ENCODE results near the gene PGLYRP3. TPM values are rescaled to one million over a fixed set of nuclear protein-coding genes. Genes with fewer than 3 reads are reported as not detected.

Gene PGLYRP3
- total RNA-seq, 6 donors from 2014 or later, result not detected

DNA sequence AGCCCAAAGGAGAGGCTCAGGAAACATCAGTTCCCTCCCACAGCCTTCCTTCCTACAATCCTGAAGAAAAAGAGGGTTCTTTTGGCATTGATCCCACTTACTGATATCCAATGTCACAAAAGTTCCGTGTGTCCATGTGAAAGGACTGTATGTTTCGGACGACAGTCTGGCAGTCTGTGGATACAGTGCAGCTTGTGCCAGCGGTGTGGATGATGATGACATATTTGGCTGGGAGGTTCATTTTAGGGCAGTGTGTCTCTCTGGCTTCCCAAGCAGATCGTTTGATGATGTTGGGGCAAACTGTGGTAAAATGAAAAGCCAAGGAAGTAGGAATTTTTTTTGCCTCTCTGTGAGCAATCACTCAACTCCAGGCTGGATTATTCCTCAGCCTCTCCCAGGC is 10.4 kb downstream of the PGLYRP3 start:
- DNase-seq, result no peak
- 64 to 81% methylated on average over 5 of the region's 5 CpGs for WGBS, 2 donors
- H3K36me3 ChIP-seq, result no peaks in the 10 kb centered on the region
- H3K4me1 ChIP-seq, result no peaks in the 10 kb centered on the region
- H3K27ac ChIP-seq, result no peak overlapping the region
- TF ChIP-seq POLR2A (IDR thresholded peaks at IDR 0.05) (no peak), EP300 (IDR thresholded peaks at IDR 0.05) (peak in 1 of 4 donors; percentile 3), POLR2AphosphoS5 (IDR thresholded peaks at IDR 0.05) (peak in 1 of 2 donors; percentile 43)
- TF ChIP-seq, protein P1, sequence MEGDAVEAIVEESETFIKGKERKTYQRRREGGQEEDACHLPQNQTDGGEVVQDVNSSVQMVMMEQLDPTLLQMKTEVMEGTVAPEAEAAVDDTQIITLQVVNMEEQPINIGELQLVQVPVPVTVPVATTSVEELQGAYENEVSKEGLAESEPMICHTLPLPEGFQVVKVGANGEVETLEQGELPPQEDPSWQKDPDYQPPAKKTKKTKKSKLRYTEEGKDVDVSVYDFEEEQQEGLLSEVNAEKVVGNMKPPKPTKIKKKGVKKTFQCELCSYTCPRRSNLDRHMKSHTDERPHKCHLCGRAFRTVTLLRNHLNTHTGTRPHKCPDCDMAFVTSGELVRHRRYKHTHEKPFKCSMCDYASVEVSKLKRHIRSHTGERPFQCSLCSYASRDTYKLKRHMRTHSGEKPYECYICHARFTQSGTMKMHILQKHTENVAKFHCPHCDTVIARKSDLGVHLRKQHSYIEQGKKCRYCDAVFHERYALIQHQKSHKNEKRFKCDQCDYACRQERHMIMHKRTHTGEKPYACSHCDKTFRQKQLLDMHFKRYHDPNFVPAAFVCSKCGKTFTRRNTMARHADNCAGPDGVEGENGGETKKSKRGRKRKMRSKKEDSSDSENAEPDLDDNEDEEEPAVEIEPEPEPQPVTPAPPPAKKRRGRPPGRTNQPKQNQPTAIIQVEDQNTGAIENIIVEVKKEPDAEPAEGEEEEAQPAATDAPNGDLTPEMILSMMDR (IDR thresholded peaks at IDR 0.05), result no peak
- H3K9me3 ChIP-seq, result no peaks in the 10 kb centered on the region
- no peak for ATAC-seq (ENCODE audit: low FRiP score in 2 of 2)
- no peaks in the 10 kb centered on the region for H3K27me3 ChIP-seq
- no peak overlapping the region for H3K4me3 ChIP-seq

DNA sequence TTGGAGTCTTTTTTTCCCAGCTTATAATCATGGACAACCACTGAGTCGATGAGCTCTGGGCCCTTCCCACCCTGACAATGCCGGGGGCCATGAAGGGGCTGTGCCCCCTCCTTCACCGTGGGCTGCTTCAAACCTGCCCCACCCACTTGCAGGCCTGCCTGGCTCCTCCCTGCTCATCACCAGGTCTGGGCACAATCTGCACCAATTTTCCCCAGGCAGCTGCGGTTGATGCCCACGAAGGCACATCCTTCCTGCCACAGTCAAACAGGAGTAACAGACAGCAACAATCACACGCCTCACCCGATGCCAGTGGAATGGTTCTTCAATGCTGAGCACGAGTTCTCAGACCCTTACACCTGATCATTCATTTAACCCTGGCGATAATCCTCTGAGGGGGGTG is 18.9 kb downstream of the PGLYRP3 start:
- WGBS, 2 donors, result 60 to 65% methylated on average over 7 to 9 of the region's 9 CpGs
- no peak for ATAC-seq (ENCODE audit: low FRiP score in 2 of 2)
- H3K27me3 ChIP-seq, result no peaks in the 10 kb centered on the region

DNA sequence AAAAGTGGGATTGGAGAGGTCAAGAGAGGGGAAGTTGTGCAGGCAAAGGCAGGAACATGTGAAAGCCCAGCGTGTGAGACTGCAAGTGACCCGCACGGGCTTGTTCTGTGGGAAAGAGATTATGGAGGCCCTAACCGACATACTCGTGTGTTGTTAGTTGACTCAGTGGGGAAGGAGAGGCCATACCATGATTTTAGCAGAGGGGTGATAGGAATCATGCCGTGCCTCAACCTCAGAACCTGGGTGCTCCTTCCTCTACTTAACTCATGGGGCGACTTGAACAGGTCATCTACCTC is 19.3 kb downstream of the PGLYRP3 start:
- Histone ChIP-seq H3K27me3 (no peaks in the 10 kb centered on the region), H3K4me3 (no peak overlapping the region)
- ATAC-seq (ENCODE audit: low FRiP score in 2 of 2), result no peak

More for the DNA sequence above, 18.9 kb downstream of the PGLYRP3 start:
- TF ChIP-seq EP300 (IDR thresholded peaks at IDR 0.05), result no peak
- TF ChIP-seq, protein P1 (IDR thresholded peaks at IDR 0.05), result no peak
- no peak for TF ChIP-seq POLR2AphosphoS5 (IDR thresholded peaks at IDR 0.05)
- TF ChIP-seq POLR2A (IDR thresholded peaks at IDR 0.05), result no peak
- Histone ChIP-seq H3K36me3 (no peaks in the 10 kb centered on the region), H3K9me3 (no peaks in the 10 kb centered on the region), H3K4me3 (no peak overlapping the region), H3K27ac (no peak overlapping the region), H3K4me1 (no peaks in the 10 kb centered on the region)
- DNase-seq, result no peak

DNA sequence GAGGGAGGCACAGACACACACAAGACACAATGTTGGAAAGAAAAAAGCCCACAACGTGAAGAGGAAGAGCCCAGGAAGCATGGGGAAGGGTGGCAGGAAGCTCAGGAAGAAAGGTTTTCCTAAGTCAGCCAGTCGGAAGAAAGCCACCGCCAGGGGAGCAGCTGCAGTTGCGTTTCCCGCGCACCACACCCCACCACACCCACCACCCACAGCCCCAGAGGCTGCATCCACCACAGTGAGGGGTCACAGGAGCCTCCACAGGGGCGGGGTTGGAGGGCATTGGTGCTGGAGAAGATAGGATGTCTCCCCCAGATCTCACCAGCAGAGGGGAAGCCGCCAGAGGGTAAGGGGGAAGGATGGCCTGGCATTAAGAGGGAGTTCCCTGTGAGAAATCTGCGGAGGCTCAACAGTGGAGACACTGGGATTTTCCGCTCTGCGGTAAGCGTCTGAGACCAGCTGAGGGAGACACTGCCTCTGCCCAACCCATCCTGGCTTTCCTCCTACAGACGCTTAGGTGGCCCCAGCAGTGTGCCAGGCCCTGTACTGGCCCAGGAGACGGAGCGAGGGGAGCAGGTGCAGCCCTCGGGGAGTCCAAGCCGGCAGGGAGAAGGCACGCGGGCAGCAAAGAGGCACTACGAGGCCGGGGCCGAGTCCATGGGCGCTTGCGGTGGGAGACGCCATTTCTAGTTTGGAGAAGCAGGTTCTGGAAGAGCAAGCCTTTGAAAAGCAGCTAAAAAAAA is 19.8 kb downstream of the PGLYRP3 start:
- peak in 1 of 2 donors; percentile 64 for DNase-seq
- no peaks in the 10 kb centered on the region for H3K36me3 ChIP-seq
- no peaks in the 10 kb centered on the region for H3K9me3 ChIP-seq
- no peak overlapping the region for H3K27ac ChIP-seq
- no peak overlapping the region for H3K4me3 ChIP-seq
- no peaks in the 10 kb centered on the region for H3K4me1 ChIP-seq
- H3K27me3 ChIP-seq, result no peaks in the 10 kb centered on the region
- no peak for ATAC-seq (ENCODE audit: low FRiP score in 2 of 2)
- WGBS, 2 donors, result 56 to 80% methylated on average over 21 to 23 of the region's 25 CpGs
- TF ChIP-seq, protein P1 (IDR thresholded peaks at IDR 0.05), result no peak
- TF ChIP-seq POLR2A (IDR thresholded peaks at IDR 0.05) (no peak), EP300 (IDR thresholded peaks at IDR 0.05) (no peak), POLR2AphosphoS5 (IDR thresholded peaks at IDR 0.05) (no peak)

More for the DNA sequence above, 19.3 kb downstream of the PGLYRP3 start:
- no peaks in the 10 kb centered on the region for H3K9me3 ChIP-seq
- no peak for TF ChIP-seq POLR2A (IDR thresholded peaks at IDR 0.05)
- no peak for TF ChIP-seq EP300 (IDR thresholded peaks at IDR 0.05)
- TF ChIP-seq, protein P1 (IDR thresholded peaks at IDR 0.05), result no peak
- no peak for TF ChIP-seq POLR2AphosphoS5 (IDR thresholded peaks at IDR 0.05)
- no peak for DNase-seq
- no peaks in the 10 kb centered on the region for H3K36me3 ChIP-seq
- H3K27ac ChIP-seq, result no peak overlapping the region
- WGBS, 2 donors, result 71 to 79% methylated on average over 7 of the region's 7 CpGs
- H3K4me1 ChIP-seq, result no peaks in the 10 kb centered on the region

DNA sequence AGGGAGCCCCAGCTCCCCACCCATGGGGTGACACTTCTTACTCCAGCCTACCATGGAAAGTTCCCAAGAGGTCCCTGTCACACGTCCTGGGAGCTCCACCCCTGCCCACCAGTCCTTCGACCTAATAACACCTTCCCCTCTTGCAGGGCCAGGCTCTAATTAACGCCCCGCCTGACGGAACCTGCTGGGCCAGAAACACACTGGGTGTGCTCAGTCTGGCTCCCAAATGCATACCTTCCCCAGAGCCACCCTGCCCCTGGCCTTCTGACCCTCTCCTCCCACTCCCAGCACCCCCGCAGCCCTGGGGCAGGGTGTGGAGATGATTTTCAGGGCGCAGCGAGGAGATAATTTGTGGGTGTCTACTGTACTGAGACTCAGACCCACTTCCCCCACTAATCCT is 20.6 kb downstream of the PGLYRP3 start:
- TF ChIP-seq POLR2A (IDR thresholded peaks at IDR 0.05) (no peak), EP300 (IDR thresholded peaks at IDR 0.05) (no peak)
- WGBS, 2 donors, result 63 to 67% methylated on average over 8 of the region's 8 CpGs
- no peaks in the 10 kb centered on the region for H3K27me3 ChIP-seq
- H3K4me1 ChIP-seq, result no peaks in the 10 kb centered on the region
- no peaks in the 10 kb centered on the region for H3K36me3 ChIP-seq
- ATAC-seq (ENCODE audit: low FRiP score in 2 of 2) (no peak), DNase-seq (no peak)
- H3K27ac ChIP-seq, result no peak overlapping the region
- no peaks in the 10 kb centered on the region for H3K9me3 ChIP-seq
- no peak overlapping the region for H3K4me3 ChIP-seq

Measured in upper lobe of left lung (tissue), 6 donors.